HepG2 (cell line): ENCODE data around the gene UBAC1. TPM values are rescaled to one million over a fixed set of nuclear protein-coding genes. Genes with fewer than 3 reads are reported as not detected.

Source experiments
- ARNT2 ChIP-seq: sonication (generic); formaldehyde crosslinking; IDR thresholded peaks from 2 replicates; pipeline ENCODE4 v1.8.0; 2022; ENCODE audit warnings: mild to moderate bottlenecking, low read depth, missing genetic modification reagents, moderate library complexity
- ELK4 ChIP-seq: sonication (generic); formaldehyde crosslinking; IDR thresholded peaks from 2 replicates; pipeline ENCODE4 v1.9.0; 2021; ENCODE audit warnings: missing genetic modification reagents, borderline replicate concordance
- IKZF1 ChIP-seq: fragments of 450-650 bp; IDR thresholded peaks from 2 replicates; pipeline ENCODE4 v1.7.1; 2016
- NR2C2 ChIP-seq: sonication (generic); formaldehyde crosslinking; IDR thresholded peaks from 2 replicates; pipeline ENCODE4 v1.4.0; 2020; ENCODE audit warnings: missing genetic modification reagents, mild to moderate bottlenecking, moderate library complexity, borderline replicate concordance
- PCBP2 ChIP-seq: fragments of 200-400 bp; formaldehyde crosslinking; optimal IDR thresholded peaks from 2 replicates; pipeline ENCODE3; 2018; ENCODE audit warnings: low read length, low read depth; ENCODE audit not compliant: poor library complexity, severe bottlenecking
- PITX1 ChIP-seq: sonication (generic); formaldehyde crosslinking; IDR thresholded peaks from 2 replicates; pipeline ENCODE4 v1.5.1; 2020; ENCODE audit warnings: mild to moderate bottlenecking, missing genetic modification reagents
- POLR2G ChIP-seq: fragments of 200-400 bp; formaldehyde crosslinking; IDR thresholded peaks from 2 replicates; pipeline ENCODE4 v1.6.1; 2018; ENCODE audit warnings: mild to moderate bottlenecking, low read depth, low read length, moderate library complexity
- RFX5 ChIP-seq: IDR thresholded peaks from 2 replicates; pipeline ENCODE4 v1.6.1; 2011; ENCODE audit warnings: low read depth, low read length, improper control_type of control experiment
- SRF ChIP-seq: IDR thresholded peaks from 2 replicates; pipeline ENCODE4 v1.6.1; 2011; ENCODE audit warnings: mild to moderate bottlenecking, low read depth, low read length, moderate library complexity
- TRAFD1 ChIP-seq: sonication (generic); formaldehyde crosslinking; IDR thresholded peaks from 2 replicates; pipeline ENCODE4 v1.5.1; 2020; ENCODE audit warnings: missing genetic modification reagents, mild to moderate bottlenecking, borderline replicate concordance
- ZNF331 ChIP-seq: sonication (generic); formaldehyde crosslinking; IDR thresholded peaks from 2 replicates; pipeline ENCODE4 v1.4.0; 2020; ENCODE audit warnings: missing genetic modification reagents
- ZNF362 ChIP-seq: sonication (generic); formaldehyde crosslinking; IDR thresholded peaks from 2 replicates; pipeline ENCODE4 v1.4.0; 2020; ENCODE audit warnings: missing genetic modification reagents, mild to moderate bottlenecking, borderline replicate concordance
- ZNF446 ChIP-seq: sonication (generic); formaldehyde crosslinking; IDR thresholded peaks from 2 replicates; pipeline ENCODE4 v1.5.0; 2020; ENCODE audit warnings: mild to moderate bottlenecking, missing genetic modification reagents
- ZNF550 ChIP-seq: sonication (generic); formaldehyde crosslinking; IDR thresholded peaks from 2 replicates; pipeline ENCODE4 v1.4.0; 2020; ENCODE audit warnings: mild to moderate bottlenecking, missing genetic modification reagents, borderline replicate concordance
- ZSCAN25 ChIP-seq: sonication (generic); formaldehyde crosslinking; IDR thresholded peaks from 2 replicates; pipeline ENCODE4 v1.8.0; 2022; ENCODE audit warnings: mild to moderate bottlenecking, missing genetic modification reagents
- polyA plus RNA-seq, 8 experiments: library from polyadenylated mRNA; depleted of rRNA in 3 of 8; stranded (reverse) in 7 of 8; unstranded in 1 of 8; fragments of >200 nt; fragmentation: Illumina TruSeq in 4 of 8; extraction: Trizol in 4 of 8; gene quantifications; 2 replicates each; pipeline versions ENCODE4 v1.2.1 to v1.2.3, GENCODE V29; 2011 to 2016; ENCODE audit warnings: low read depth in 4 of 8, missing spikeins in 1 of 8, mixed read lengths in 1 of 8; ENCODE audit not compliant: insufficient read depth in 1 of 8
- total RNA-seq, 5 experiments: library from RNA; depleted of rRNA; stranded (reverse); fragments of >200 nt; fragmentation: Illumina TruSeq; extraction: Trizol; gene quantifications; 2 replicates each; pipeline ENCODE4 v1.2.3, GENCODE V29; 2016; ENCODE audit warnings: low read depth in 1 of 5
- TF ChIP-seq, protein P1 (sequence below): sonication (generic); formaldehyde crosslinking; IDR thresholded peaks from 2 replicates; pipeline ENCODE4 v1.4.0; 2020; ENCODE audit warnings: missing genetic modification reagents
- TF ChIP-seq, protein P2 (sequence below): sonication (generic); formaldehyde crosslinking; IDR thresholded peaks from 2 replicates; pipeline ENCODE4 v1.8.1; 2022; ENCODE audit warnings: mild to moderate bottlenecking, missing genetic modification reagents
- TF ChIP-seq, protein P3 (sequence below): sonication (generic); formaldehyde crosslinking; IDR thresholded peaks from 2 replicates; pipeline ENCODE4 v1.5.1; 2020; ENCODE audit warnings: mild to moderate bottlenecking, missing genetic modification reagents, moderate library complexity

The UBAC1 gene
- total and polyA plus RNA-seq, 2 of the 13 experiments (the other 11 are each of a cell fraction or from before 2014, with no cell fraction given), result 32.2 to 34.1 TPM

- TF ChIP-seq SRF (no peak), RFX5 (no peak), ZNF362 (CRISPR knock-in tag) (no peak), ZNF331 (CRISPR knock-in tag) (0 out of 2 replicates have a peak, but pooled peaks have one; percentile 32), IKZF1 (no peak), PCBP2 (no peak), PITX1 (CRISPR knock-in tag) (peak; percentile 39; the same call in 1 of the 2 replicates), ZSCAN25 (CRISPR knock-in tag) (no peak), ARNT2 (no peak), TRAFD1 (CRISPR knock-in tag) (0 out of 2 replicates have a peak, but pooled peaks have one; percentile 53), ELK4 (CRISPR knock-in tag) (no peak), ZNF446 (CRISPR knock-in tag) (no peak), ZNF550 (CRISPR knock-in tag) (no peak), NR2C2 (CRISPR knock-in tag) (no peak), POLR2G (no peak)
- TF ChIP-seq, protein P1, sequence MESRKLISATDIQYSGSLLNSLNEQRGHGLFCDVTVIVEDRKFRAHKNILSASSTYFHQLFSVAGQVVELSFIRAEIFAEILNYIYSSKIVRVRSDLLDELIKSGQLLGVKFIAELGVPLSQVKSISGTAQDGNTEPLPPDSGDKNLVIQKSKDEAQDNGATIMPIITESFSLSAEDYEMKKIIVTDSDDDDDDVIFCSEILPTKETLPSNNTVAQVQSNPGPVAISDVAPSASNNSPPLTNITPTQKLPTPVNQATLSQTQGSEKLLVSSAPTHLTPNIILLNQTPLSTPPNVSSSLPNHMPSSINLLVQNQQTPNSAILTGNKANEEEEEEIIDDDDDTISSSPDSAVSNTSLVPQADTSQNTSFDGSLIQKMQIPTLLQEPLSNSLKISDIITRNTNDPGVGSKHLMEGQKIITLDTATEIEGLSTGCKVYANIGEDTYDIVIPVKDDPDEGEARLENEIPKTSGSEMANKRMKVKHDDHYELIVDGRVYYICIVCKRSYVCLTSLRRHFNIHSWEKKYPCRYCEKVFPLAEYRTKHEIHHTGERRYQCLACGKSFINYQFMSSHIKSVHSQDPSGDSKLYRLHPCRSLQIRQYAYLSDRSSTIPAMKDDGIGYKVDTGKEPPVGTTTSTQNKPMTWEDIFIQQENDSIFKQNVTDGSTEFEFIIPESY (CRISPR knock-in tag), result no peak
- TF ChIP-seq, protein P2, sequence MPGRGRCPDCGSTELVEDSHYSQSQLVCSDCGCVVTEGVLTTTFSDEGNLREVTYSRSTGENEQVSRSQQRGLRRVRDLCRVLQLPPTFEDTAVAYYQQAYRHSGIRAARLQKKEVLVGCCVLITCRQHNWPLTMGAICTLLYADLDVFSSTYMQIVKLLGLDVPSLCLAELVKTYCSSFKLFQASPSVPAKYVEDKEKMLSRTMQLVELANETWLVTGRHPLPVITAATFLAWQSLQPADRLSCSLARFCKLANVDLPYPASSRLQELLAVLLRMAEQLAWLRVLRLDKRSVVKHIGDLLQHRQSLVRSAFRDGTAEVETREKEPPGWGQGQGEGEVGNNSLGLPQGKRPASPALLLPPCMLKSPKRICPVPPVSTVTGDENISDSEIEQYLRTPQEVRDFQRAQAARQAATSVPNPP, result no peak
- TF ChIP-seq, protein P3, sequence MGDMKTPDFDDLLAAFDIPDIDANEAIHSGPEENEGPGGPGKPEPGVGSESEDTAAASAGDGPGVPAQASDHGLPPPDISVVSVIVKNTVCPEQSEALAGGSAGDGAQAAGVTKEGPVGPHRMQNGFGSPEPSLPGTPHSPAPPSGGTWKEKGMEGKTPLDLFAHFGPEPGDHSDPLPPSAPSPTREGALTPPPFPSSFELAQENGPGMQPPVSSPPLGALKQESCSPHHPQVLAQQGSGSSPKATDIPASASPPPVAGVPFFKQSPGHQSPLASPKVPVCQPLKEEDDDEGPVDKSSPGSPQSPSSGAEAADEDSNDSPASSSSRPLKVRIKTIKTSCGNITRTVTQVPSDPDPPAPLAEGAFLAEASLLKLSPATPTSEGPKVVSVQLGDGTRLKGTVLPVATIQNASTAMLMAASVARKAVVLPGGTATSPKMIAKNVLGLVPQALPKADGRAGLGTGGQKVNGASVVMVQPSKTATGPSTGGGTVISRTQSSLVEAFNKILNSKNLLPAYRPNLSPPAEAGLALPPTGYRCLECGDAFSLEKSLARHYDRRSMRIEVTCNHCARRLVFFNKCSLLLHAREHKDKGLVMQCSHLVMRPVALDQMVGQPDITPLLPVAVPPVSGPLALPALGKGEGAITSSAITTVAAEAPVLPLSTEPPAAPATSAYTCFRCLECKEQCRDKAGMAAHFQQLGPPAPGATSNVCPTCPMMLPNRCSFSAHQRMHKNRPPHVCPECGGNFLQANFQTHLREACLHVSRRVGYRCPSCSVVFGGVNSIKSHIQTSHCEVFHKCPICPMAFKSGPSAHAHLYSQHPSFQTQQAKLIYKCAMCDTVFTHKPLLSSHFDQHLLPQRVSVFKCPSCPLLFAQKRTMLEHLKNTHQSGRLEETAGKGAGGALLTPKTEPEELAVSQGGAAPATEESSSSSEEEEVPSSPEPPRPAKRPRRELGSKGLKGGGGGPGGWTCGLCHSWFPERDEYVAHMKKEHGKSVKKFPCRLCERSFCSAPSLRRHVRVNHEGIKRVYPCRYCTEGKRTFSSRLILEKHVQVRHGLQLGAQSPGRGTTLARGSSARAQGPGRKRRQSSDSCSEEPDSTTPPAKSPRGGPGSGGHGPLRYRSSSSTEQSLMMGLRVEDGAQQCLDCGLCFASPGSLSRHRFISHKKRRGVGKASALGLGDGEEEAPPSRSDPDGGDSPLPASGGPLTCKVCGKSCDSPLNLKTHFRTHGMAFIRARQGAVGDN (CRISPR knock-in tag), result peak; percentile 85
These were observed 41.7 kb upstream of the UBAC1 start (continued) for GRCh38 chr9:136002881-136003280.
